SU-DHL-6 (cell line): ENCODE measurements around the gene NUDT4.
"Not testable (repeated sequence)": the region's sequence is repeated elsewhere in the genome, so short reads cannot be mapped to it uniquely, and the experiment has no call there.

Experiments
- H2AFZ ChIP-seq: fragments of 200-600 bp; sonication (generic); 2 replicates; pipeline ENCODE4 v1.6.1; 2014; ENCODE audit warnings: low read depth, mild to moderate bottlenecking, moderate library complexity, mixed read lengths, antibody characterized with exemption, low read length; ENCODE audit not compliant: severe bottlenecking
- H3F3A ChIP-seq: fragments of 200-600 bp; shearing (Covaris generic); 2 replicates; pipeline ENCODE4 v1.6.0; 2016; ENCODE audit warnings: antibody characterized with exemption, mild to moderate bottlenecking; ENCODE audit not compliant: insufficient read depth
- H3K27ac ChIP-seq: fragments of 200-600 bp; sonication (generic); 2 replicates; pipeline ENCODE4 v1.5.1; 2016; ENCODE audit warnings: low read depth, mild to moderate bottlenecking, low read length, moderate library complexity, mixed read lengths
- H3K27me3 ChIP-seq: fragments of 200-600 bp; sonication (generic), shearing (Covaris generic); 2 replicates; pipeline ENCODE4 v1.6.0; 2014; ENCODE audit warnings: mild to moderate bottlenecking, low read length
- H3K36me3 ChIP-seq: fragments of 200-600 bp; sonication (generic); 2 replicates; pipeline ENCODE4 v1.6.1; 2014; ENCODE audit warnings: mild to moderate bottlenecking, low read length, mixed read lengths
- H3K4me2 ChIP-seq: fragments of 300-600, 200-600 bp; shearing (Covaris generic), sonication (generic); 2 replicates; pipeline ENCODE4 v1.6.0; 2014; ENCODE audit warnings: low read length, low read depth, mild to moderate bottlenecking; ENCODE audit not compliant: poor library complexity, severe bottlenecking
- H3K4me3 ChIP-seq: fragments of 200-600 bp; sonication (generic); 2 replicates; pipeline ENCODE4 v1.5.1; 2014; ENCODE audit warnings: antibody characterized with exemption, low read length, mild to moderate bottlenecking, mixed read lengths; ENCODE audit not compliant: insufficient read depth, poor library complexity, severe bottlenecking
- H3K79me2 ChIP-seq: fragments of 200-600 bp; sonication (generic); 2 replicates; pipeline ENCODE4 v1.6.1; 2014; ENCODE audit warnings: mild to moderate bottlenecking, low read length, moderate library complexity; ENCODE audit not compliant: insufficient read depth
- H3K9ac ChIP-seq: fragments of 200-600 bp; sonication (generic); 2 replicates; pipeline ENCODE4 v1.7.0; 2014; ENCODE audit warnings: mild to moderate bottlenecking, low read length
- H3K9me2 ChIP-seq: fragments of 200-600 bp; sonication (generic); replicated peaks from 2 replicates; pipeline ENCODE4 v1.6.1; 2014; ENCODE audit warnings: low read length; ENCODE audit not compliant: insufficient read depth
- H3K9me3 ChIP-seq: fragments of 200-600 bp; sonication (generic); 2 replicates; pipeline ENCODE4 v1.6.1; 2014; ENCODE audit warnings: low read length, mixed read lengths; ENCODE audit not compliant: insufficient read depth
- H4K20me1 ChIP-seq: fragments of 200-600 bp; sonication (generic); 2 replicates; pipeline ENCODE4 v1.6.1; 2014; ENCODE audit warnings: low read depth, mild to moderate bottlenecking, antibody characterized with exemption, low read length, moderate library complexity, mixed read lengths
- CTCF ChIP-seq: fragments of 200-600 bp; sonication (generic); IDR thresholded peaks from one replicate; pipeline ENCODE4 v1.5.1; 2017; ENCODE audit warnings: antibody characterized with exemption, mild to moderate bottlenecking, low read length, moderate library complexity; ENCODE audit not compliant: insufficient read depth, poor library complexity, severe bottlenecking
- EZH2phosphoT487 ChIP-seq: fragments of 200-600 bp; sonication (generic), shearing (Covaris generic); conservative IDR thresholded peaks from 2 replicates; pipeline ENCODE4 v1.6.1; 2018; ENCODE audit warnings: mild to moderate bottlenecking, antibody characterized with exemption, low read length, moderate library complexity, mixed read lengths

Gene NUDT4

GRCh38 chr12:93407054-93407962 is 29.6 kb downstream of the NUDT4 start:
- H3K4me3 ChIP-seq: no peak overlapping the region
- no peaks in the 10 kb centered on the region for H3K9me2 ChIP-seq
- peaks cover 24% of the 10 kb centered on the region for H3K79me2 ChIP-seq
- TF ChIP-seq CTCF (no peak), EZH2phosphoT487 (no peak)
- H3K27ac ChIP-seq: no peak overlapping the region
- H3K9ac ChIP-seq: no peak overlapping the region
- H2AFZ ChIP-seq: no peak overlapping the region
- H3K9me3 ChIP-seq: no peaks in the 10 kb centered on the region
- H3K36me3 ChIP-seq: peaks cover 22% of the 10 kb centered on the region; the same call in 1 of the 2 replicates
- no peaks in the 10 kb centered on the region for H3K27me3 ChIP-seq
- peaks cover 17% of the 10 kb centered on the region for H4K20me1 ChIP-seq
- H3K4me2 ChIP-seq: no peak overlapping the region
- H3F3A ChIP-seq: peaks cover 13% of the 10 kb centered on the region; the same call in 1 of the 2 replicates

GRCh38 chr12:93407963-93408283 is 30.2 kb downstream of the NUDT4 start:
- H3K4me3 ChIP-seq: no peak overlapping the region
- H2AFZ ChIP-seq: no peak overlapping the region
- no peaks in the 10 kb centered on the region for H3K27me3 ChIP-seq
- no peak overlapping the region for H3K27ac ChIP-seq
- no peaks in the 10 kb centered on the region for H3K9me3 ChIP-seq
- H3K9ac ChIP-seq: no peak overlapping the region
- TF ChIP-seq CTCF (no peak), EZH2phosphoT487 (no peak)
- H3K4me2 ChIP-seq: no peak overlapping the region
- peaks cover 22% of the 10 kb centered on the region; the same call in 1 of the 2 replicates for H3K36me3 ChIP-seq
- H3F3A ChIP-seq: peaks cover 9% of the 10 kb centered on the region; the same call in 1 of the 2 replicates
- H3K9me2 ChIP-seq: no peaks in the 10 kb centered on the region
- peaks cover 29% of the 10 kb centered on the region for H3K79me2 ChIP-seq
- peaks cover 18% of the 10 kb centered on the region for H4K20me1 ChIP-seq

GRCh38 chr12:93408813-93409212 is 31.1 kb downstream of the NUDT4 start:
- H3K27me3 ChIP-seq: no peaks in the 10 kb centered on the region
- H3K9me2 ChIP-seq: no peaks in the 10 kb centered on the region
- H3K4me2 ChIP-seq: no peak overlapping the region
- H3K9me3 ChIP-seq: no peaks in the 10 kb centered on the region
- H2AFZ ChIP-seq: no peak overlapping the region
- peaks cover 6% of the 10 kb centered on the region; the same call in 1 of the 2 replicates for H3F3A ChIP-seq
- H3K9ac ChIP-seq: no peak overlapping the region
- no peak overlapping the region for H3K27ac ChIP-seq
- peaks cover 26% of the 10 kb centered on the region for H4K20me1 ChIP-seq
- peaks cover 38% of the 10 kb centered on the region for H3K79me2 ChIP-seq
- TF ChIP-seq CTCF: no peak
- TF ChIP-seq EZH2phosphoT487: no peak
- H3K36me3 ChIP-seq: peaks cover 22% of the 10 kb centered on the region; the same call in 1 of the 2 replicates
- H3K4me3 ChIP-seq: no peak overlapping the region

- not testable (repeated sequence) for H3K27ac ChIP-seq
Measured at GRCh38 chr12:93409343-93410187, 31.8 kb downstream of the NUDT4 start.

GRCh38 chr12:93411060-93411459 is 33.3 kb downstream of the NUDT4 start:
- H4K20me1 ChIP-seq: peaks cover 43% of the 10 kb centered on the region
- H2AFZ ChIP-seq, H3K27me3 ChIP-seq, H3K27ac ChIP-seq, H3F3A ChIP-seq, H3K4me3 ChIP-seq, H3K9me3 ChIP-seq, H3K4me2 ChIP-seq, H3K9ac ChIP-seq, H3K9me2 ChIP-seq: not testable (repeated sequence)
- H3K79me2 ChIP-seq: peaks cover 61% of the 10 kb centered on the region
- peaks cover 22% of the 10 kb centered on the region; the same call in 1 of the 2 replicates for H3K36me3 ChIP-seq

More at GRCh38 chr12:93409343-93410187, 31.8 kb downstream of the NUDT4 start:
- H3K4me2 ChIP-seq, H3K9me3 ChIP-seq, H3F3A ChIP-seq, H3K27me3 ChIP-seq, H3K9me2 ChIP-seq, H3K9ac ChIP-seq, H3K4me3 ChIP-seq, H2AFZ ChIP-seq: not testable (repeated sequence)
- H4K20me1 ChIP-seq: peaks cover 29% of the 10 kb centered on the region
- peaks cover 22% of the 10 kb centered on the region; the same call in 1 of the 2 replicates for H3K36me3 ChIP-seq
- peaks cover 46% of the 10 kb centered on the region for H3K79me2 ChIP-seq
